Fibroblast of gingiva (primary cell): ENCODE measurements around the gene NAT8.
"Not testable (repeated sequence)": the region's sequence is repeated elsewhere in the genome, so short reads cannot be mapped to it uniquely, and the experiment has no call there.

Experiments
- DNase-seq: peaks from one replicate; pipeline ENCODE4 v3.0.0-alpha.2; 2011; ENCODE audit warnings: low read depth

NAT8 gene, protein sequence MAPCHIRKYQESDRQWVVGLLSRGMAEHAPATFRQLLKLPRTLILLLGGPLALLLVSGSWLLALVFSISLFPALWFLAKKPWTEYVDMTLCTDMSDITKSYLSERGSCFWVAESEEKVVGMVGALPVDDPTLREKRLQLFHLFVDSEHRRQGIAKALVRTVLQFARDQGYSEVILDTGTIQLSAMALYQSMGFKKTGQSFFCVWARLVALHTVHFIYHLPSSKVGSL

DNA sequence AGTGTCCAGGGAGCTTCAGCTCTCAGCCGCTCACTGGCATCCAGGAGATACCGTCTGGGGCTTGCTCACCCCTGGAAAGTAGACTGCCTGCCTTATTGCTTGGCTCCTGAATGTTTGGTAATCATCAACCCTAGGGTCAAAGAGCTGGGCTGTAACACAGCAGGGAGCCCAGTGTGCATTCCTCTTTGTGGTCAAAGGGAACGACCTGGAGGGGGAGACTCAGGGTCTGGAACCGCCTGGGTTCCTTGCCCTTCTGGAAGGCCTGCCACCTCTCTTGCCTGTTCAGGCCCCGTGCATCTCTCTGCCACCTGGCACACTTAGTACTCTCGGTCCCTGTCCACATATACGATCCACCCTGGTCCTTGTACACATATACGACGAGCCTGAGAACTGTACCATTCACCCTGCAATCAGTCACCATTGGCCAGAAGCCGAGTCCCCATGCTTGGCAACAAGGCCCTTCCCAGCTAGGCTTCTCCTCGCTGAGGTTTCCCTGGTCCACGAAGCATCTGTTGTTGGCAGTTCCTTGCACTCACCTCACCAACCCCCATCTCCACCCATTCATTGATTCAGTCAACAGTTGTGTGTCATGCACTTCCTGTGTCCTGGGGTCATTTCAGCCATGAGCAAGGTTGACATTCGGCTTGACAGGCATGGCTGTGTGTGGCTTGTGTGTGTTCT lies at the start of gene NAT8:
Gene NAT8 (minus strand): TSS at position 85 of the 681 bp plus-strand sequence. CDS start 794 bp downstream, outside the sequence.
- no peak for DNase-seq

DNA sequence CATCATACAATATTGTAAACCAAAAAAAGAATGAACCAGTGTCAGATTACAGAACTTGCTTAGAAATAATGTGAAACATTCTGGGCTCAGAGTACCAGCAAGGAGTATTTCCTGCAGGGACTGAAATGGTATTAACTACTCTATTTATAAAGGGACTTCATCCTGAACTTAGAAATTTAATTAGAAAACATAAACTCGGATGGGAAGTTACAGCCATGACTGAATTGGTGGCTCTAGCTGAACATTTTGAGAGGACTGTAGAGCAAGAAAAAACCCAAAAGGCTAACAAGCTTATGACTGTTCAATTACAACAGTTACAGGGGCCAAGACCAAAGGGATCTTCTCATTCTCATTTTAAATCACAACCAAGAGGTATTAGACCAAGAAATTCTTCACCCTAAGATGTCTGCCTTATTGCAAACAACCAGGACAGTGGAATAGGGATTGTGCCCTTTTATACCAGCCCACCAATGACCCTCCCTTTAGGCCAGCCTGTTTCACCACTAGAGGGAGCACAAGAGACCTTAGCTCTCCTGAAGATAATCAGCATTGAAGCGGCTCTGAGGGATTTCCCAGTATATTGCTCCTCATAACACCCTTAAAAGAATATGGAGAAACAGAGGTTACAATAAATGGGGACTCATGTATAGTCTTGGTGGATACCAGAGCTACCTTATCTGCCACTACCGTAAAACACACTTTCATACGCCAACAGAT lies 48.3 kb upstream of the NAT8 start:
- not testable (repeated sequence) for DNase-seq

DNA sequence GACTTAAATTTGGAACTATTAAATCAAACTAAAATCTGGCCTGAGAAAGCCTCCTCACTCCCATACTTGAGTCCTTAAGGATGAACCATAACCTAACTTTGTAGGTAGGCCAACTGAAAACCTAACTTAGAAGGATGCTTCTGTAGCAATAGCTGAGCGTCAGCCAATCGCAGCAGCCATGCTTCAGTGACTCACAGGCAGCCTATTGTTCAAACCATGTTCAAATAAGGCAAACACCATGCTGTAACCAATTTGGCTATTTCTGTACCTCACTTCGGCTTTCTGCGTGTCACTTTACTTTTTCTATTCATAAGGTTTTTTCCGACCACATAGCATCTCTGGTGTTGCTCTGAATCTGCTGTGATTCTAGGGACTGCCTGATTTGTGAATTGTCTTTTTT lies 46.3 kb upstream of the NAT8 start:
- not testable (repeated sequence) for DNase-seq

DNA sequence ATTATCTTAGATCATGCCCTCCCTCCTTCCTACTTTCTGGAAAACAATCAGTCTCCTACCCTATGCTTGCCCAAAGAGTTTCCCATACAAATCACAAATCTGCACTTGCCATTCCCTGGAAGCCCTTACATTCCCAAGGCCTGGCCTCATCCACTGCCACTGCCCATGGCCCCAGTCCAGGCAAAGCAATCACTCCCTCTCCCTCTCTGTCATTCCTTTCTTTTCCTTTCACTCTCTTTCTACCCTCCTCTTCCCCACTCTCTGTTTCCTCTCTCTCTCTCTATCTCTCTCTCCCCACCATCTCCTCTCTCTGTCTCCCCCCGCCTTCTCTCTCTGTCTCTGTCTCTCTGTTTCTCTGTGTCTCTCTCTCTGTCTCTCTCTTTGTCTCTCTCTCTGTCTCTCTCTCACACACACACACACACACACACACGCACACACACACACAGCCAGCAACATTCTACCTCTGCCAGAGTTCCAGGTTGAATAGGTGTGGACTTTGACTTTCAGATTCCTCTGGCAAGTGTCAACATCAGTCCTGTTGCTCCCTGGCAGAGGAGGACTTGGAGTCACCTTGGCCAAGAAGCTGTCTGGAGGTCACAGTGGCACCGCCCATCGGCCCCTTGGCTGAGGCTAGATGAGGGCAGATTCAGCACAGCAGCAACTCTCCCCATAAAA lies 43.7 kb upstream of the NAT8 start:
- DNase-seq, result no peak

DNA sequence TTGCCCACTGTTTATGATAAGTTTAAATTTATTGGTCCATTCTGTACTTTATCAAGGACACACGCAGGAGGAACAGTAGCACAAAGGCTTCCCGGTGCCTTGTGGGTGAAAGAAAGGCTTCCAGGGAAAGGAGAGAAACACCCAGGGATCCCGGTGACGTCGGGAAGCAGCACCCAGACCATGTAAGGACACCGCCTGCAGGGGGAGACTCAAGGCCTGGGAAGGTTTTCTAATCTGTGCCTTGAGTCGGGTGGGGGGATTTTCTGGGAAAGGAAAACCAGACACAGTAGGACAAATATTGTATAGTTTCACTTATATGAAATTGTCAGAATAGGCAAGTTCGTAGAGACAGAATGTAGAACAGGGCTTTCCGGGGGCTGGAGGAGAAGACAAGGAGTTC lies 42.7 kb upstream of the NAT8 start:
- not testable (repeated sequence) for DNase-seq

DNA sequence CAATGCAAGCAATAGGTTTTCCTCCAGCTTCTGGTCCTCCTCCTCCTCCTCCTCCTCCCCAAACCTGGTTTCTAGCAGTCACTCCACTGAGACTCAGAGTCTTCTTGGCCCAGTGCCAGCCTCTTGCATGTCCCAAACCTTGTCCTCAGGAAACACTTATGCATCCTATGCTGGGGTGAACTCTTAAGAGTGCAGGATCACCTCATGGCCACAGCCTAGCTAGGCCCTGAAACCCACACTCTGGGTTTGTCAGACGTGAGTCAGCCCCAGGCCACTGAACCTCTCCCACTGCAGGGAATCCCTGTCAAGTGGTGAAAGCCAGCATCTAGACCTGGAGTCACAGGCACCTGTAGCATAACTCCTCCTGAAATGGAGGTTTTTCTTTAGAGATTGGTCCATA lies 42.1 kb upstream of the NAT8 start:
- DNase-seq, result not testable (repeated sequence)

DNA sequence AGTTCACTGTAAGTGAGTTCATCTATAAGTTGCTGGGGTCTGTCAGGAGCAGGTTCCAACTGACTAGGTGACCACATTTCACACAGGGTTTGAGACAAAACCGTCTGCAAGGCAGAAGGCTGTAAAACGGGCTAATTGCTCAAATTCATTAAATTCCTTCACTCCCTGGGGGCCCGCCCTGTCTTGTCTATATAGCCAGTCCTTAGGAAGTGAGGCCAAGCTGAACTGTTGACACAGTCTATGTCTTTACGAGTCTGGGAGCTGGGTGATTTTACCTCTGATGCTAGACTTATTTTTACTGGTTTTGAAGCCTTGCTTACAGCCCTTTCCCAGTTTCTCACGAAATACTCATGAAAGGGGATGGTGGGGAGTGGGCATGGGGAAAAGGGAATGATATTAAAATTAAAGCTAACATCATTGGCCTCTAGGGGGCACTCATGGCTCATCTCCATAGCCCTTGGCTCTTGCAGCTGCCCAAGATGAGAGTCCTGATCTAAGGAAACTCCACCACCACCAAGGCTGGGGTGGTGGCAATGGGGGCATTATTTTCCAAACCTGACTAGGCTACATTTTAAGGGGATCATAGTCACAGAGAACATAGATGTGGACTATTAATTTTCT lies 37.8 kb upstream of the NAT8 start:
- DNase-seq, result not testable (repeated sequence)

DNA sequence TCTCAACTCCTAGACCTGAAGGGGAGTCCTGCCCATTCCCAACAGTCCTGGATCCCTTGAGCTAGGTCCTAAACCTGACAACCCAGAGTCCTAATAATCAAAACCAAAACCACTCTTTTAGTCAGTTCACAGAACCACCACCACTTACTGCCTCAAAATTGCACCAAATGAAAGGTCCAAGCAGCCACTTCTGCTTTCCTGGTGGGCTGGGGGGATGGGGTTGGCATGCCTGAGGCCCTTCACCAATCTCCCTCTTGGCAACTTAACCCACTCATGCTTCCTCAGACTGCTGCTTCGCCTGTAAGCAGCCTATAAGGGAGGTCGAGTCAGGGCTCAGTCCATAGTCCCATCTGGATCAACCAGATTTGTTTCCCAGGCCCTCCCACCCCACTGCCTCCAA lies 37.0 kb upstream of the NAT8 start:
- DNase-seq, result not testable (repeated sequence)

DNA sequence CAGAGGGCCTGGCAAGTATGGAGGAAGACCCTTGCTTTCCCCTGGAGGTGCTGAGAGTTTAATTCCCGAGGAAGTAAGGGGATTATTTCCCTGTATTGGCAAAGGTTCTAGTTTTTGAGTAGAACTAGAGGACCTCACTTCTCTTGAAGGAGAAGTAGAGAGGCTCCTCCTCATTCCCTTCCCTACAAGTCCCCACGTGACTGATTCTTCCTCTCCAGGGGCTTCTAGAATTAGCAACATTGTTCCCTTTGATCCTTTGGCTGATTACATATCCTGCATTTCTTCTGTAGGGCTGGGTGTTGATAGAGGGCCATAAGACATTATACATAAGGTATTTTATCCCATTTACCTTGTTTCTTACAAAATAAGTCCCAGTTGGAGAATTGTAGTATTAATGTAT lies 35.8 kb upstream of the NAT8 start:
- DNase-seq, result not testable (repeated sequence)

DNA sequence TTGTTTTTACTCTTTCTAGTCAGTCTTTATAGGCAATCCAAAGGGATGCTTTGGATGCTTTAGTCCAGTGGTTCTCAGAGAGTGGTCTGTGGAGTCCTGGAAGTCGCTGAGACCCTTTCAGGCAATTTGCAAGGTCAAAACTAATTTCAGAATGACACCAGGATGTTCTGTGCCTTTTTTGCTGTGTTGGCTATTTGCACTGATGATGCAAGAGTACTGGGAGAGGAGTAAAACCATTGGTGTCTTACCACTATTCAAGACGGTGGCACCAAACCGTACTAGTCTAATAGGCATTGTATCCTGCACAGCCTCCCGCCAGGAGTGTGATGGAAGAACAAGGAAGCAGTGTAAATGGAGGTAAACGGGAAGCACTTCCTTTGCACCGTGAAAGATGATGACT lies 34.0 kb upstream of the NAT8 start:
- not testable (repeated sequence) for DNase-seq

DNA sequence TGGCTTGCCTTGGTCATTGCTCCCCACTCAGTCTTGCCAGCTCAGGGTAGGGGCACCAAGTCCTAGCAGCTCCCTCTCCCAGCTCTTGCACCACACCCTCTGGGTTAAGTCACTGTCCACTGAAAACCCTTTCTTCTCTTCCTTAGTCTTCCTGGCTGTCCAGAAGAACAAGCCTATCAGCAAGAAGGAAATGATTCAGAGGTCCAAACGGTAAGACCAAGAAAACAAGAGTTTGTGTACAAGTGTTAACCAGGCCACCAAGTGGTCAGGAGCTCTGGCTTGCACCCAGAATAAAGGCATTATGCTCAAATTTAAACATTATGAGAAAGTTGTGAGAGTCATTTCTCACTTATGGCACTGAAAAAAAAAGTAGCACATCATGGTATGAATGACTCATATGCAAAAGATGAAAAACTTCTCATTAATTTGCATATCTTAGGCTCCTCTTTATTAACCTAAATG lies 32.5 kb upstream of the NAT8 start:
- not testable (repeated sequence) for DNase-seq

DNA sequence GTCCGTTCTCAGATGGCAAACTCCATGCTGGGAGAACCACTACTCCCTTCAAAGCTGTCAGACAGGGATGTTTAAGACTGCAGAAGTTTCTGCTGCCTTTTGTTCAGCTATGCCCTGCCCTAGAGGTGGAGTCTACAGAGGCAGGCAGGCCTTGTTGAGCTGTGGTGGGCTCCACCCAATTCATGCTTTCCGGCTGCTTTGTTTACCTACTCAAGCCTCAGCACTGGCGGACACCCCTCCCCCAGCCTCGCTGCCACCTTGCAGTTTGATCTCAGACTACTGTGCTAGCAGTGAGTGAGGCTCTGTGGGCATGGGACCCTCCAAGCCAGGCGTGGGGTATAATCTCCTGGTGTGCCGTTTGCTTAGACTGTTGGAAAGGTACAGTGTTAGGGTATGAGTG lies 27.8 kb upstream of the NAT8 start:
- DNase-seq, result not testable (repeated sequence)

DNA sequence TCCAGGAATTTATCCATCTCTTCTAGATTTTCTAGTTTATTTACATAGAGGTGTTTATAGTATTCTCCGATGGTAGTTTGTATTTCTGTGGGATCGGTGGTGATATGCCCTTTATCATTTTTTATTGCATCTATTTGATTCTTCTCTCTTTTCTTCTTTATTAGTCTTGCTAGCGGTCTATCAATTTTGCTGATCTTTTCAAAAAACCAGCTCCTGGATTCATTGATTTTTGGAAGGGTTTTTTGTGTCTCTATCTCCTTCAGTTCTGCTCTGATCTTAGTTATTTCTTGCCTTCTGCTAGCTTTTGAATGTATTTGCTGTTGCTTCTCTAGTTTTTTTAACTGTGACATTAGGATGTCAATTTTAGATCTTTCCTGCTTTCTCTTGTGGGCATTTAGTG lies 25.0 kb upstream of the NAT8 start:
- DNase-seq, result not testable (repeated sequence)

DNA sequence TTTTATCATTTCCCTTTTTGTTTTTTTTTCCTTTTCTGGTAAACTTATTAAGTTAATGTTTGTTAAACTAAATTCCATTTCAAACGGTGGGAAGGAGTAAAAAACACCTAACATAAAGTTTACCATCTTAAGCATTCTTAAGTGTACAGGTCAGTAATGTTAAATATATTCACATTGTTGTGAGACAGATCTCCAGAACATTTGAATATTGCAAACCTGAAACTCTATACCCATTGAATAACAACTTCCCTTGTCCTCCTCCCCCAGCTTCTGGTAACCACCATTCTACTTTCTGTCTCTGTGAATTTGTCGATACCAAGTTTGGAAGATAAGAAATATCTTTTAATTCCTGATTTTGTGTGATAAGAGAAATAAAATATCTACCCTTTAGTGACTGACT lies 12.0 kb upstream of the NAT8 start:
- DNase-seq, result no peak

DNA sequence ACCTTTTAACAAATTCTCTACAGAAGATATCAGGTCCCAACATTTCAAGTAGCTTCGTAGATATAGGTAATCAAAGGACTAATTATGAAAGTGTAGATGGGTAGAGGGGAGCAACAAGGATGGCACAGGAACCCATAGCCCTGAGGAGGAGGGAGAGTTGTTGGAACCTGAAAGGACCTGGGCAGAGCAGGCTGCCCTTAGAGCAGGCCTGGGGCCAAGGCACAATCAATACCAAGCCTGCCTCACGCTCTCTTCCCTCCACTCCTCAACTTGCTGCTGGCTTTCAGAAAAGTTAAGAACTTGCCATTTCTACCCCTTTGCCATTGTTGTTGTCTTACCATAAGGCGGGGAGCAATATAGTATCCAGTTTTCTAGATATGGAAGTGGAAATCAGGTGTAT lies 10.1 kb upstream of the NAT8 start:
- no peak for DNase-seq

DNA sequence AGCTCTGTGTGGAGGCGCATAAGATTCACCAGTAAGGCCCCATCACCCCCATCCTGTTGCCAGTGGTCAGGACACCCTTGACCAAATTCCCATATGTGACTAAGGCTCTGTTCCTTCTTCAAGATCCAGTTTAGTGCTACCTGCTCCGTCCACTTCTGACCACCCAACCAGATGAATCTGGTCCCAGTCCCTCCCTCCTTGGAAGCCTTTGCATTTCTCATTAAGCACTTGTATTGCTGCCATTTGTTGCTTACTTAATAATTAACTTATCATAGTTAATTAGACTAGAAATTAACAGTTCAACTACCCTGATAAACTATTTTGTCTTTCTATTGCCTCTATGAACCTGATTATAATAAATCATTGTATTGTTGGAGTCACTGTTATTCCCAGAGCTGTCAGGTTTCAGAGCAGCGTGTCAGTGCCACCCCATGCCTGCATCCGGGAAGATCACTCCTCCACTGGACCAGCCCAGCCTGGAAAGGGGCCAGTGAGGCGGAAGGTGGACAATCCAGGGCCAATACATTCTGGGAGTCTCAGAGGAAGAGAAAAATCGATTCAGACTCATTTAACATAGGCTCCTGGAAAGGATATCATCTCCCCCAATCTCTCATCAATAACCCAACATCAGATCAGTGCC lies 9.5 kb upstream of the NAT8 start:
- no peak for DNase-seq

DNA sequence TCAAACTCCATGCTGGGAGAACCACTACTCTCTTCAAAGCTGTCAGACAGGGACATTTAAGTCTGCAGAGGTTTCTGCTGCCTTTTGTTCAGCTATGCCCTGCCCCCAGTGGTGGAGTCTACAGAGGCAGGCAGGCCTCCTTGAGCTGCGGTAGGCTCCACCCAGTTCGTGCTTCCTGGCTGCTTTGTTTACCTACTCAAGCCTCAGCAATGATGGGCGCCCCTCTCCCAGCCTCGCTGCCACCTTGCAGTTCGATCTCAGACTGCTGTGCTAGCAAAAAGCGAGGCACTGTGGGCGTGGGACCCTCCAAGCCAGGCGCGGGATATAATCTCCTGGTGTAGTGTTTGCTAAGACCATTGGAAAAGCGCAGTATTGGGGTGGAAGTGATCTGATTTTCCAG lies 5.5 kb upstream of the NAT8 start:
- DNase-seq, result not testable (repeated sequence)

DNA sequence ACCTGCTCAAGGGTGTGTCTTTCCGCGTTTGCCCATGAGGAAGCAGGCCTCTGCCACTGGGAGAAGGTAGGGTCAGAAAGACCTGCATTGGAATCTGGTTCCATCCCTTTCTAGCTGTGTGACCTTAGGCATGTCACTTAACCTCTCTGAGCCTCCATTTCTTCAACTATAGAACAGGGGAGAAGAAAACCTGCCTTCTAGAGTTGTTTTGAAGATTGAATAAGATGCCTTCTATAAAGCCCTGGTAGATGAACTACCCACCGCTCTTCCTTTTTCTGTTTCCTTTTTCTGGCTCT lies 507 bp downstream of the NAT8 start:
- no peak for DNase-seq

DNA sequence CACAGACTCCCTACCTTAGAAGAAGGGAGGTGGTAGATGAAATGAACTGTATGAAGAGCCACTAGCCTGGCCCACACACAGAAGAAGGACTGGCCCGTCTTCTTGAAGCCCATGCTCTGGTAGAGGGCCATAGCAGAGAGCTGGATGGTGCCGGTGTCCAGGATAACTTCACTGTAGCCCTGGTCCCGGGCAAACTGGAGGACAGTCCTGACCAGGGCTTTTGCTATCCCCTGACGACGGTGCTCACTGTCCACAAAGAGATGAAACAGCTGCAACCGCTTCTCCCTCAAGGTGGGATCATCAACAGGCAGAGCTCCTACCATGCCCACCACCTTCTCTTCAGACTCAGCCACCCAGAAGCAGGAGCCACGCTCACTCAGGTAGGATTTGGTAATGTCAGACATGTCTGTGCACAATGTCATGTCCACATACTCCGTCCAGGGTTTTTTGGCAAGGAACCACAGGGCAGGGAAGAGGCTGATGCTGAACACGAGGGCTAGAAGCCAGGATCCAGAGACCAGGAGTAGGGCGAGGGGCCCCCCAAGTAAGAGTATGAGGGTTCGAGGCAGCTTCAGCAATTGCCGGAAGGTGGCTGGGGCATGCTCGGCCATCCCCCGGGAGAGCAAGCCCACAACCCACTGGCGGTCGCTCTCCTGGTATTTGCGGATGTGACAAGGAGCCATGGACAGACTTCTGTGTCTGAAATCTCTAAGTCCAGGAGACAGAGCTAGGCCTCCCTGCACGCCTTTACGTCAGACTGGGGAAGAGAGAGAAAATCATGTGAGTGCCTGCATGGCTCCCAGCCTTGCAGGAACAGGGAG lies 1.1 kb downstream of the NAT8 start:
- no peak for DNase-seq

DNA sequence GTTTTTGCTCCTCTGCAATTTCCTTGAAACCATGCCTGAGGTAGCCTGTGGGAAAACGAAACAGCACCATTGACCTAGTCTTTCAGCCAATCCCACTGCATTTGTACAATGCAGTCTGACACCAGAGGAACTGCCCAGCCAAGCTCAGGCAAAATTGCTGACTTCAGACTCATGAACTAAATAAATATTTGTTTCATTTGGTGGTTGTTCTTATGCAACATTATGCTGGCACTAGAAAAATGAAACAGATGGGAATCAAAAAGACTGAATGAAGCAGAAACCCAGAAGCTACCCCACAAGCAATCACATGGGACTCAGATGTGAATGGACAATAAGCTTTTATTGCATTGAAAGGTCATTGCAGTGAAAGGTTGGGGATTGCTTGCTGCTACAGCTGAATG lies 1.7 kb downstream of the NAT8 start:
- DNase-seq, result peak; percentile 72

DNA sequence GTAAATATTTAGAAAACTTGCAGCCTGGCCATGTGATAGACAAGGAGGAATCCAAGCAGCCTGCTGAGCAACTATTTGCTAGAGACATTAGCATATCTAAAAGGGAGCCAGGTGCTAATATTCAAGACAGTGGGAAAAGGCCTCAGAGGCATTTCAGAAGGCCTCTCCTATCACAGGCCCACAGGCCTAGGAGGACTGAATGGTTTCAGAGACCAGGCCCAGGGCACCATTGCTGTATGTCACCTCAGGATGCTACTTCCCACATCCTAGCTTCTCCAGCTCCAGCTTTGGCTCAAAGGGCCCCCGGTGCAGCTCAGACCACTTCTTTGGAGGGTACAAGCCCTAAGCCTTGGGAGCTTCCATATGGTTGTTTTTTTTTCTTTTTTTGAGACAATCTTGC lies 3.8 kb downstream of the NAT8 start:
- no peak for DNase-seq
